ENCODE data around the gene GOLGA1. TPM values are rescaled to one million over a fixed set of nuclear protein-coding genes. Genes with fewer than 3 reads are reported as not detected.

The GOLGA1 gene
- total and polyA plus RNA-seq, 9 of the 15 experiments (the other 6 are each of a cell fraction or from before 2014, with no cell fraction given) = 2.9 to 15.9 (median 8.5) TPM

GRCh38 chr9:124841075-124841821, 99.6 kb downstream of the GOLGA1 start (continued):
- TF ChIP-seq FOXO4 (CRISPR knock-in tag; IDR thresholded peaks at IDR 0.05) (no peak), ZNF778 (CRISPR knock-in tag; IDR thresholded peaks at IDR 0.05) (no peak), ZNF12 (CRISPR knock-in tag; IDR thresholded peaks at IDR 0.05) (no peak)

GRCh38 chr9:124840300-124840833, 100.5 kb downstream of the GOLGA1 start:
- no peaks in the 10 kb centered on the region for H3K79me2 ChIP-seq (ENCODE audit: control insufficient read depth, insufficient read depth, low read length)
- peak in 3 of 4 experiments; percentile 26 to 61 (median 58) for DNase-seq (ENCODE audit: extremely low read depth in 1 of 4, low spot score in 3 of 4)
- H3K4me2 ChIP-seq (ENCODE audit: insufficient read depth, low read length) = no peak overlapping the region
- WGBS (ENCODE audit: insufficient coverage, low coverage, missing lambda C conversion rate) = 40% methylated on average over 16 of the region's 18 CpGs
- H3K36me3 ChIP-seq (ENCODE audit: control insufficient read depth, insufficient read depth, low read length) = no peaks in the 10 kb centered on the region
- H4K20me1 ChIP-seq (replicated peaks; ENCODE audit: control insufficient read depth, insufficient read depth, low read length) = no peaks in the 10 kb centered on the region
- FAIRE-seq = peak; percentile 48
- no TSS peak for BruUV-seq (replicated peaks)
- CTCF ChIA-PET (ENCODE audit: low intra/inter-chr PET ratio) = interaction anchor here (0.6 kb wide), 1 partner anchor 12 kb away, joined by 3 read pairs; no protein-coding TSS in a partner anchor
- H3K9me3 ChIP-seq (replicated peaks; ENCODE audit: control insufficient read depth, insufficient read depth, low read depth, low read length) = no peaks in the 10 kb centered on the region
- no peaks in the 10 kb centered on the region for H3K27me3 ChIP-seq (ENCODE audit: control insufficient read depth in 2 of 2, insufficient read depth in 2 of 2, low read length in 2 of 2)
- H3K4me3 ChIP-seq = no peak overlapping the region
- intact Hi-C loops (cut with micrococcal nuclease) = no loop called here
- H3K9me1 ChIP-seq (ENCODE audit: control insufficient read depth, insufficient read depth, low read length) = no peaks in the 10 kb centered on the region
- peak; percentile 73 for ATAC-seq
- in situ Hi-C loops (cut with MboI) = loop anchor here (5.0 to 10.0 kb wide), 2 partner anchors 46 to 218 kb away; no protein-coding TSS in a partner anchor
- POLR2A ChIA-PET = interaction anchor here (0.6 to 1.4 kb wide), 6 partner anchors 8 to 1980 kb away, joined by 3 to 6 read pairs (median 5); no protein-coding TSS in a partner anchor
- H3K27ac ChIP-seq (ENCODE audit: extremely low read depth, low read depth, low read length) = no peak overlapping the region
- H2AFZ ChIP-seq (ENCODE audit: low read depth, low read length) = peak overlapping the region; percentile 18
- H3K4me1 ChIP-seq (replicated peaks in 1 of 2; ENCODE audit: control insufficient read depth in 2 of 2, insufficient read depth in 2 of 2, low read length in 2 of 2) = peaks cover 0 to 21% of the 10 kb centered on the region in 2 experiments; a peak in 3 of 5 replicates
- H3K9ac ChIP-seq (ENCODE audit: insufficient read depth in 1 of 2, low read depth in 2 of 2, low read length in 2 of 2) = peak overlapping the region in 1 of 2 experiments; percentile 54; a peak in 2 of 4 replicates
- TF ChIP-seq THRA (IDR thresholded peaks at IDR 0.05) = no peak
- TF ChIP-seq SOX6 (IDR thresholded peaks at IDR 0.05) = no peak
- peak; percentile 56 for TF ChIP-seq EGR1 (conservative IDR thresholded peaks at IDR 0.05)
- TF ChIP-seq CTCFL (IDR thresholded peaks at IDR 0.05; ENCODE audit: borderline replicate concordance, insufficient read depth, low read depth, low read length, poor library complexity, severe bottlenecking) = peak; percentile 50
- peak; percentile 56 for TF ChIP-seq PCBP1 (IDR thresholded peaks at IDR 0.05; ENCODE audit: low read depth, low read length, poor library complexity, severe bottlenecking)
- TF ChIP-seq RNF219 (CRISPR knock-in tag; IDR thresholded peaks at IDR 0.05) = no peak
